Activated CD8-positive, alpha-beta memory T cell treated with anti-CD3 and anti-CD28 coated beads, Interleukin-2, amount 50 U/mL, for 4 hours (primary cell): Measurements from ENCODE around the gene LMX1B.
"Not testable (repeated sequence)": the region's sequence is repeated elsewhere in the genome, so short reads cannot be mapped to it uniquely, and the experiment has no call there.

Source experiments
- DNase-seq: peaks from one replicate; pipeline ENCODE4 v3.0.0-alpha.2; 2020

LMX1B gene

GRCh38 chr9:126700903-126701812 lies 87.4 kb downstream of the LMX1B start:
- DNase-seq: no peak

DNA sequence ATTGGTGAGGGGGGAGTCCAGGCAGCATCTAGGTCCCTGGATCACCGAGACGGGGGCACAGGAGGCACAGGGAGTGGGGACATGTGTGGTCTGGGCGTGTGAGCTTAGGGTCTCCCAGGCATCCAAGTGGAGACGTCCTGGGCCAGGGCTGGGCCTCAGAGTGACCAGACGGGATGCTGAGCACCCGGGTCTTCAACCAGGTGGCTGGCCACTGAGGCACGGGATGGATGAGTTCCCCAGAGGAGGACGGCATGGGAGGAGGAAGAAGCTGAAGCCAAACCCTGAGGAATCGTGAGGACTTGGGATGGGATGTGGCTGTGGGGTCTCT lies 88.0 kb downstream of the LMX1B start:
- DNase-seq: no peak

DNA sequence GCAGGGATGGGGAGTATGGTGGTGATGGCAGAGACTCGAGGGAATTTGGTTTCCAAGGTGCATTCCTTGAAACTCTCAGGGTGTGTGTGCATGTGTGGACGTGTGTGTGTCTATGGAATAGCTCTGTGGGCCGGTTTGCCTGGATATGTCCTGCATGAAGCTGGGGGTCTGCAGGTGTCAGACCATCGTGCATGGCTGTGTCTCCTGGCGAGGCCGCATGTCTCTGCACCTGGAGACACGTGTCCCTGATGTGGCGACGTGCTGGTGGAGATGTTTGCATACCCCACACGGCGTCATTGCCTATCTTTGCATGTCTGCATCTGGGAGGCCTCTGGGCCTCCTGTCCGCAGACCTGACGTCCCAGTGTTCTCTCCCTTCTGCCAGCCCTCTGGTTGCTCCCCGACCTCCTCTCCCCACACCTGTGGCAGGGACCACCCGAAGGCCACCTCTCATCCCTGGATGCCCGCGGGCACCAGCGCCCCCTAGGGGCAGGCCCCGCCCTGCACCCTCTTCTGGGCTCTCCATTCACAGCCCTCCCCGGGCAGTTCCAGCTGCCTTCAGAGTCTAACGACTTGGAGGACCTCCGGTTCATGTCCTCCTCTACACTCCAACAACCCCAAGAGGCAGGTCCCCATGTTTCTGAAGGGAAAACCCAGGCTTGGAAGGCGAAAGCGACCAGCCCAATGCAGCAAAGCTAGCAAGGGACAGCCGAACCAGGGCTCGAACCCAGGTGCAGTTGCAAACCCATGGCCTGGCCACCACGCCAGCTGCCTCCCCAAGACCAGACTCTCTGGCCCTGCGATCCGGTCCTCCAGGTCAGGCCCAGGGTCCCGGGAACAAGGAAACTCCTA lies 88.6 kb downstream of the LMX1B start:
- DNase-seq: peak; percentile 43

DNA sequence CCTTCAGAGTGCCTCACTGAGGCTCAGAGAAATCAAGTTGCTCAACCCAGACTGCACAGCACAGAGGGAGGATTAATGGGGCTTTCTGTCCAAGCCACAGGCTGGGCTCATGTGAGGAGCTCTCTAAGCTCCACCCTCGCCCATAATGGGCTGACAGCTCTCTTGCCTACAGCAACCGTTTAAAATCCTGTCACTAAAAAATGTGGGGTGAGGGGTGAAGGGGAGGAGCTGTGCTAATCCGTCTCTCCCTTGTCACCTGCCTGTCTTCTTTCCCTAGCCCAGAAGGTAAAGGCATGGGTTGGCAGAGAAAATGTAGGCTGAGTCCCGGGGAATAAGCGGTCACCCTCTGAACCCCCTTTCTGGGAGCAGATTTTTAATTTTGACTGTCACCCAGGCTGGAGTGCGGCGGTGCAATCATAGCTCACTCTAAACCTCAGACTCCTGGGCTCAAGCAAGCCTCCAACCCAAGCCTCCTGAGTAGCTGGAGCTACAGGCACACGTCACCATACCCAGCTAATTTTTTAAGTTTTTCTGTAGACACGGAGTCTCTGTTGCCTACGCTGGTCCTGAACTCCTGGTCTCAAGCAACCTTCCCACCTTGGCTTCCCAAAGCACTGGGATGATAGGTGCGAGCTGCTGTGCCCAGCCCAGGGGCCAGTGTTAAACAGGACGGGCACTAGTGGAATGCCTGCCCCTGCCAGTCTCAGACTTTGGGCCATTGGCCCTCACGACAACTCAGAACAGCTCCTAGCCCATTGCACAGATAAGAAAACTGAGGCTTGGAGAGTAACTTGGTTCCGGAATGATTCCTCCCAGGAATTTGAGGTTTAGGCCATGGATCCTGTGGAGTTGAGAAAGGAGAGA lies 89.5 kb downstream of the LMX1B start:
- no peak for DNase-seq

- no peak for DNase-seq
Observed at GRCh38 chr9:126703866-126704156, 90.1 kb downstream of the LMX1B start.

- DNase-seq: peak; percentile 49
Observed at GRCh38 chr9:126704157-126704891, 90.6 kb downstream of the LMX1B start.

DNA sequence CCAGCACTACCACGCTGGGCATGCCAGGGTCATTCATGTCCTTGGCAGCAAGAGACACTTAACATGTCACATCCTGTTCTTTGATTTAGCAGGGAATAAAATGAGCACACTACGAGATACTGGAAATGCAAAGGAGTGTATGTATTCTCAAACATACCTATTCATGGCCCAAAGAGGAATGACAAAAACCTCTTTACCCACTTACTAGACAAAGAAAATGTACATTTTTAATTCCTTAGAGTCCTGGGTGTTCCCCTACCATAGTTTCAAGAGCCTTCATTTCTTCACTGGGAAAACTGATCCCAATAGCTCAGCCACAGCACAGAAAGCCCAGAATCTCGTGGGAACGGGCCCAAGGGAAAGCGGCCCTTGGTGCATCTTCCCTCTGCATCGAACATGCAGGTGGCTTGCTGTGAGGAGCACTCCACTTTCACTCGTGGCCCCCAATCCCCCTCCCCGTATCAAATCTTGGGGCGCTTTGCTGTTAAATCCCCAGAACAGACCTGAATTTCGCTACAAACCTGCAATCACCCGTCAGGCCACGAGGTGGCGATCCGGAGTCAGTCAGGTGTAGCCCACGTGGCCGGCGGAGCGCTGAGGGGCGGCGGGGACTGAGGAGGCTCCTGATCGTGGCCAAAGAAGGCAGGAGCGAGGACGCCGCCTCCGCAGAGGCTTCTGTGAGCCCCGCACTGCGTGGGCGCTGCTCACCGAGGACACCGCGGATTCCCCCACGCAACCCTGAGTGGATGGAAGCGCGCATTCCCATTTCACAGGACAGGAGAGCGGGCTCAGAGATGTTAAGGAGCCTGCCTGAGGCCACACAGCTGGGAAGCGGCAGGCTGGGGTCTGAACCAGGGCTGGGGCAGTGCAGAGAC lies 91.4 kb downstream of the LMX1B start:
- DNase-seq: peak; percentile 89

- DNase-seq: peak; percentile 80
Observed at GRCh38 chr9:126705767-126706697, 92.3 kb downstream of the LMX1B start.

DNA sequence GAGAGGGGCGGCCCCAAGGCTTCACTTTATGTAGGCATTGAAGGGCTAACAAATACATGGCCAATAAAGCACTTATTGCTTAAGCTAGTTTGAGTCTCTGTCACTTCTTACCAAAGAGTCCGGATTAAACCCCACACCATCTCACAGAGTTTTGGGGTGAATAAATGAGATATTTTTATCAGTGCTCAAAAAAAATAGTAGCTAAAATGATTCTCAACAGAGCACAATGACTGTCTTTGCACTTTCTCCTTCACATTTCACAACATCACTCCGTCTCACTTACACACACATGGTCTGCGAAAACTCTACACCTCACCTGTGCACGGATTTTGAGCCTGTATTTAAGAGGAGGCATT lies 92.9 kb downstream of the LMX1B start:
- DNase-seq: no peak

DNA sequence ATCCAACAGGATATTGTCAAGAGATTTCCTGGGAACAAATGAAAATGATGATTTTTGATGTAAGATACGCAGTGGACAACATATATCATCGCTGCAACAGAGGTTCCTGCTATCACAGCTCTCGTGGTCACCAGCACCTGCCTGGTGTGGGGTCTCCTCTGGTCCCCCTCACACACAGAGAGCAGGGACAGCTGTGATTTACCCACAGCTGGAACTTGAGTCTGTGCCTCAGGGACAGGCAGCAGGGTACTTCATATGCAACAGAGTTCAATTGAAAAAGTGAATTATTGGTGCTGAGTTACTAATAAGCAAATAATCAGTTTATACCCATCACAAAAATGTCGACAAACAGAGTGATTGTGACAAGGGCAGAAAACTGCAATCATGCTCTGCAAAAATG lies 93.4 kb downstream of the LMX1B start:
- DNase-seq: no peak

- DNase-seq: not testable (repeated sequence)
Observed at GRCh38 chr9:126707712-126708111, 94.0 kb downstream of the LMX1B start.

- DNase-seq: no peak
Observed at GRCh38 chr9:126708178-126708577, 94.5 kb downstream of the LMX1B start.

- DNase-seq: no peak
Observed at GRCh38 chr9:126709241-126709640, 95.5 kb downstream of the LMX1B start.

DNA sequence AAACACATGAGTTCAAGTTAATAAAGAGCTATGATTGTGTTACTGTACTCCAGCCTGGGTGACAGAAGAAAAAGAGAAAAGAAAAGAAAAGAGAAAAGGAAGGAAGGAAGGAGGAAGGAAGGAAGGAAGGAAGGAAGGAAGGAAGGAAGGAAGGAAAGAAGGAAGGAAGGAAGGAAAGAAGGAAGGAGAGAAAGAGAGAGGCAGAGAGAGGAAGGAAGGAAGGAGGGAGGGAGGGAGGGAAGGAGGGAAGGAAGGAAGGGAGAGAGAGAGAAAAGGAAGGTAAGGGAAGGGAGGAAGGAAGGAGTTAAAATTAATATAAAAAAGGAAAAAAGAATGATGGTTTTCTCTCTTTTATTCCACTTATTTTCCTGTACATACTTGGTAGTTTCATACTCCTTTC lies 101.7 kb downstream of the LMX1B start:
- DNase-seq: no peak

DNA sequence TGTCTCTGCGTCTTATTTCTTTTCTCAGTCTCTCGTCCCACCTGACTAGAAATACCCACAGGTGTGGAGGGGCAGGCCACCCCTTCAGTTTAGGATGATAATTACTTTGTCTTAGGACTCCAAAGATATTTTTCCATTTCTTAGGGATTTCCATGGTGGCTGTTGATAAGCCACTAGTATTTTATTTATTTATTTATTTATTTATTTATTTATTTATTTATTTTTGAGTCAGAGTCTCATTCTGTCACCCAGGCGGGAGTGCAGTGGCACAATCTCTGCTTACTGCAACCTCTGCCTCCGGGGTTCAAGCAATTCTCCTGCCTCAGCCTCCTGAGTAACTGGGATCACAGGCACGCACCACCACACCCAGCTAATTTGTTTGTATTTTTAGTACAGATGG lies 103.7 kb downstream of the LMX1B start:
- not testable (repeated sequence) for DNase-seq

- peak; percentile 84 for DNase-seq
Observed at GRCh38 chr9:126719618-126720031, 105.9 kb downstream of the LMX1B start.

GRCh38 chr9:126720036-126720435 lies 106.3 kb downstream of the LMX1B start:
- DNase-seq: no peak

GRCh38 chr9:126720661-126721563 lies 107.2 kb downstream of the LMX1B start:
- DNase-seq: no peak

DNA sequence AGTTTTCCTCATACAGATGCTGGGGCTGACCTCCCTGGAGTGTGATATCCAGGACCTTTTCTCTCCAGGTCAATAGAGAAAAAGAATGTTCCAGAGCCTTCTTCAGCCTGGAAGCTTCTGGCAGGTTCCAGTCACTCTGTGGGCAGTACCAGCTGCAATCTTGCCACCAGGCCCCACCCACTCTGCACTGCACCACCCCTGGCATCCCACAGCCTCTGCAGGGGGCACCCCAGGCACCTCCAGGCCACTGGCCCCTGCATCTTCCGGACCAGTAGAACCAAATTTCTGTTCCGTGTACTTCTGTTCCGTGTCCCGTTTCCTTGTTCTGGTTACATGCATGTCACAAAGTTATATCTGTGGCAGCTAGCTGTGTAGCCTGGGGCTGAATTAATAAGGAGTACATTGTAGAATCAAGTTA lies 107.8 kb downstream of the LMX1B start:
- DNase-seq: no peak
